ENCODE results near the gene ACMSD.

DNA sequence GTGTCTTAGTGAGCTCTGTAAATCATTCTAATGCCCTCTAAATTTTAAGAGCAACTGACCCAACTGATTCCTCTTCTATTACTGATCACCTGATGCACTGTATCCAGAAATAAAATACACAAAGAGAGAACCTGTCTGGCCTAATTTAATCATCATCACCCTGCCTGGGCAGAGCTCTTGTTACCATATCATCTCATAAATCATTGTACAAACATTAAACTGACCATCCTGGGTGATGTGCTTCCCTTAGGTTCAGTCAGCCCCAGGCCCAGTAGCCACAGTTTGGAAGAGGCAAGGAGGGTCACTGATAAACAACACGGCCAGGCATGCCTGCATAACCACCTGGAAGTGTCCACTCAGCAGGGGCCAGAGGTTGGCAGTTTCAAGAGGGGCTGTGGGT lies 22.7 kb upstream of the ACMSD start:
- TF ChIP-seq MXI1 (IDR thresholded peaks at IDR 0.05; ENCODE audit: borderline replicate concordance, low read depth, low read length) (no peak), RAD21 (IDR thresholded peaks at IDR 0.05; ENCODE audit: low read length) (no peak), RFX5 (IDR thresholded peaks at IDR 0.05; ENCODE audit: low read depth, low read length) (no peak), POLR2A (IDR thresholded peaks at IDR 0.05; ENCODE audit: low read depth, low read length) (no peak), CEBPB (IDR thresholded peaks at IDR 0.05; ENCODE audit: low read depth, low read length) (no peak)
- TF ChIP-seq, protein P1, sequence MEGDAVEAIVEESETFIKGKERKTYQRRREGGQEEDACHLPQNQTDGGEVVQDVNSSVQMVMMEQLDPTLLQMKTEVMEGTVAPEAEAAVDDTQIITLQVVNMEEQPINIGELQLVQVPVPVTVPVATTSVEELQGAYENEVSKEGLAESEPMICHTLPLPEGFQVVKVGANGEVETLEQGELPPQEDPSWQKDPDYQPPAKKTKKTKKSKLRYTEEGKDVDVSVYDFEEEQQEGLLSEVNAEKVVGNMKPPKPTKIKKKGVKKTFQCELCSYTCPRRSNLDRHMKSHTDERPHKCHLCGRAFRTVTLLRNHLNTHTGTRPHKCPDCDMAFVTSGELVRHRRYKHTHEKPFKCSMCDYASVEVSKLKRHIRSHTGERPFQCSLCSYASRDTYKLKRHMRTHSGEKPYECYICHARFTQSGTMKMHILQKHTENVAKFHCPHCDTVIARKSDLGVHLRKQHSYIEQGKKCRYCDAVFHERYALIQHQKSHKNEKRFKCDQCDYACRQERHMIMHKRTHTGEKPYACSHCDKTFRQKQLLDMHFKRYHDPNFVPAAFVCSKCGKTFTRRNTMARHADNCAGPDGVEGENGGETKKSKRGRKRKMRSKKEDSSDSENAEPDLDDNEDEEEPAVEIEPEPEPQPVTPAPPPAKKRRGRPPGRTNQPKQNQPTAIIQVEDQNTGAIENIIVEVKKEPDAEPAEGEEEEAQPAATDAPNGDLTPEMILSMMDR (conservative IDR thresholded peaks at IDR 0.05; ENCODE audit: low read depth, low read length): no peak
